ENCODE results near the gene GAS7. TPM values are rescaled to one million over a fixed set of nuclear protein-coding genes. Genes with fewer than 3 reads are reported as not detected.
A peak's percentile ranks its signal among the peaks of the same experiment; 100 is the strongest.

Gene GAS7
- total RNA-seq, 1 experiment from 2014 or later: 12.3 TPM

DNA sequence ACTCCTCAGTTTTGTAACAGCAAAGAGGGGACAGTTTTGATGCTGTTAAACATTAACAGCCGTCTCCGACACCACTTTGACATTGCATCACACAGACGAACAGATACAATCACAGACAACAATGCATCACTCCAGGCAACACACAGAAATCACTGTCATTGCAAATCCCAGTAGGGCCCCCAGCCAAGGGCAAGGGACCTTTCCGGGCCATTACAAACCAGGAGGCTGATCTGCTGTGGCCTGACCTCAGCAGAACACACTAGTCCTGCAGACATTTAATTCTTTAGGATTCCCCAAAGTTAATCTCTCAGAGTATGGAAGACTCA is 157.2 kb downstream of the GAS7 start:
- DNase-seq (ENCODE audit: low spot score) (no peak), ATAC-seq (no peak)
- no peaks in the 10 kb centered on the region; the same call in 1 of the 2 replicates for H3K27me3 Mint-ChIP-seq (ENCODE audit: low read depth)
- H3K9me3 Mint-ChIP-seq: no peaks in the 10 kb centered on the region
- POLR2A ChIA-PET: no interaction called here
- H3K27ac Mint-ChIP-seq: no peak overlapping the region
- TF ChIP-seq, protein P1, sequence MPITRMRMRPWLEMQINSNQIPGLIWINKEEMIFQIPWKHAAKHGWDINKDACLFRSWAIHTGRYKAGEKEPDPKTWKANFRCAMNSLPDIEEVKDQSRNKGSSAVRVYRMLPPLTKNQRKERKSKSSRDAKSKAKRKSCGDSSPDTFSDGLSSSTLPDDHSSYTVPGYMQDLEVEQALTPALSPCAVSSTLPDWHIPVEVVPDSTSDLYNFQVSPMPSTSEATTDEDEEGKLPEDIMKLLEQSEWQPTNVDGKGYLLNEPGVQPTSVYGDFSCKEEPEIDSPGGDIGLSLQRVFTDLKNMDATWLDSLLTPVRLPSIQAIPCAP (CRISPR knock-in tag; IDR thresholded peaks at IDR 0.05): no peak
- TF ChIP-seq ZNF263 (CRISPR knock-in tag; IDR thresholded peaks at IDR 0.05; ENCODE audit: low read depth): no peak
- no peak for TF ChIP-seq ESRRA (CRISPR knock-in tag; IDR thresholded peaks at IDR 0.05; ENCODE audit: borderline replicate concordance)
- peak; percentile 93 for TF ChIP-seq GABPB1 (CRISPR knock-in tag; IDR thresholded peaks at IDR 0.05)
- CTCF ChIA-PET: interaction anchor here (0.7 kb wide), 1 partner anchor 18 kb away, joined by 6 read pairs; no protein-coding TSS in a partner anchor
- H3K4me1 Mint-ChIP-seq: no peaks in the 10 kb centered on the region
- H3K4me3 Mint-ChIP-seq: no peak overlapping the region
- H3K36me3 Mint-ChIP-seq: no peaks in the 10 kb centered on the region

DNA sequence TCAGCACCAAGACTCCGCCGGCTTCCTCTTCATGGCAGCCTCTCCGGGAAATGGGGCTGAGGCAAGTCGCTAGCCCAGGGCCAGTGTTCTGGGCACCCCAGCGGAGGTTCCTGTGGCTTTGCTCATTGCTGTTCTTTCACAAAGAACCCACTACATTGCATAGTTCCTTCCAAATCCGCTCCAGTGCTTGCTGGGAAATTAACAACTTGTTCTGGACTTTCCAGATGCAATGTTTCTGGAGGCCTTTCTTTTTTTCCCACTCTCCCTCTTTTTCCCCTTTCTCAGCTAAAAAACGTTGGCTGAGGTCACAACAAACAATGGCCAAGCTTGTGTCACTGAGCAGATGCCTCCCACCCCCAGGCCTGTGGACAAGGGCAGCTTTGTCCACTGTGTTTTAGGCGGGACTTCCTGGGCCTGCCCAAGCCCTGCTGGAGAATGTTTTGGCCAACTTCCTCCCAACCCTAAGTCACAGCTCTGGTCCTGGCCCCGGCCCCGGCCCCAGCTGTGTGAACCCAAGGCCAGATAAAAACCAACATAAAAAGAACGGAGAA is 161.8 kb downstream of the GAS7 start:
- Mint-ChIP-seq H3K4me3 (no peak overlapping the region), H3K27me3 (ENCODE audit: low read depth) (no peaks in the 10 kb centered on the region; the same call in 1 of the 2 replicates), H3K9me3 (no peaks in the 10 kb centered on the region), H3K4me1 (peaks cover 14% of the 10 kb centered on the region), H3K27ac (no peak overlapping the region), H3K36me3 (no peaks in the 10 kb centered on the region)
- ChIA-PET CTCF (interaction anchor here (0.9 kb wide), 1 partner anchor 81 kb away, joined by 4 read pairs; no protein-coding TSS in a partner anchor), POLR2A (no interaction called here)
- TF ChIP-seq, protein P2, sequence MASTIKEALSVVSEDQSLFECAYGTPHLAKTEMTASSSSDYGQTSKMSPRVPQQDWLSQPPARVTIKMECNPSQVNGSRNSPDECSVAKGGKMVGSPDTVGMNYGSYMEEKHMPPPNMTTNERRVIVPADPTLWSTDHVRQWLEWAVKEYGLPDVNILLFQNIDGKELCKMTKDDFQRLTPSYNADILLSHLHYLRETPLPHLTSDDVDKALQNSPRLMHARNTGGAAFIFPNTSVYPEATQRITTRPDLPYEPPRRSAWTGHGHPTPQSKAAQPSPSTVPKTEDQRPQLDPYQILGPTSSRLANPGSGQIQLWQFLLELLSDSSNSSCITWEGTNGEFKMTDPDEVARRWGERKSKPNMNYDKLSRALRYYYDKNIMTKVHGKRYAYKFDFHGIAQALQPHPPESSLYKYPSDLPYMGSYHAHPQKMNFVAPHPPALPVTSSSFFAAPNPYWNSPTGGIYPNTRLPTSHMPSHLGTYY (CRISPR knock-in tag; IDR thresholded peaks at IDR 0.05): no peak
- no peak for TF ChIP-seq FOXJ3 (CRISPR knock-in tag; IDR thresholded peaks at IDR 0.05; ENCODE audit: borderline replicate concordance)
- TF ChIP-seq, protein P3, sequence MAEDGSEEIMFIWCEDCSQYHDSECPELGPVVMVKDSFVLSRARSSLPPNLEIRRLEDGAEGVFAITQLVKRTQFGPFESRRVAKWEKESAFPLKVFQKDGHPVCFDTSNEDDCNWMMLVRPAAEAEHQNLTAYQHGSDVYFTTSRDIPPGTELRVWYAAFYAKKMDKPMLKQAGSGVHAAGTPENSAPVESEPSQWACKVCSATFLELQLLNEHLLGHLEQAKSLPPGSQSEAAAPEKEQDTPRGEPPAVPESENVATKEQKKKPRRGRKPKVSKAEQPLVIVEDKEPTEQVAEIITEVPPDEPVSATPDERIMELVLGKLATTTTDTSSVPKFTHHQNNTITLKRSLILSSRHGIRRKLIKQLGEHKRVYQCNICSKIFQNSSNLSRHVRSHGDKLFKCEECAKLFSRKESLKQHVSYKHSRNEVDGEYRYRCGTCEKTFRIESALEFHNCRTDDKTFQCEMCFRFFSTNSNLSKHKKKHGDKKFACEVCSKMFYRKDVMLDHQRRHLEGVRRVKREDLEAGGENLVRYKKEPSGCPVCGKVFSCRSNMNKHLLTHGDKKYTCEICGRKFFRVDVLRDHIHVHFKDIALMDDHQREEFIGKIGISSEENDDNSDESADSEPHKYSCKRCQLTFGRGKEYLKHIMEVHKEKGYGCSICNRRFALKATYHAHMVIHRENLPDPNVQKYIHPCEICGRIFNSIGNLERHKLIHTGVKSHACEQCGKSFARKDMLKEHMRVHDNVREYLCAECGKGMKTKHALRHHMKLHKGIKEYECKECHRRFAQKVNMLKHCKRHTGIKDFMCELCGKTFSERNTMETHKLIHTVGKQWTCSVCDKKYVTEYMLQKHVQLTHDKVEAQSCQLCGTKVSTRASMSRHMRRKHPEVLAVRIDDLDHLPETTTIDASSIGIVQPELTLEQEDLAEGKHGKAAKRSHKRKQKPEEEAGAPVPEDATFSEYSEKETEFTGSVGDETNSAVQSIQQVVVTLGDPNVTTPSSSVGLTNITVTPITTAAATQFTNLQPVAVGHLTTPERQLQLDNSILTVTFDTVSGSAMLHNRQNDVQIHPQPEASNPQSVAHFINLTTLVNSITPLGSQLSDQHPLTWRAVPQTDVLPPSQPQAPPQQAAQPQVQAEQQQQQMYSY (CRISPR knock-in tag; IDR thresholded peaks at IDR 0.05): no peak
- TF ChIP-seq, protein P4, sequence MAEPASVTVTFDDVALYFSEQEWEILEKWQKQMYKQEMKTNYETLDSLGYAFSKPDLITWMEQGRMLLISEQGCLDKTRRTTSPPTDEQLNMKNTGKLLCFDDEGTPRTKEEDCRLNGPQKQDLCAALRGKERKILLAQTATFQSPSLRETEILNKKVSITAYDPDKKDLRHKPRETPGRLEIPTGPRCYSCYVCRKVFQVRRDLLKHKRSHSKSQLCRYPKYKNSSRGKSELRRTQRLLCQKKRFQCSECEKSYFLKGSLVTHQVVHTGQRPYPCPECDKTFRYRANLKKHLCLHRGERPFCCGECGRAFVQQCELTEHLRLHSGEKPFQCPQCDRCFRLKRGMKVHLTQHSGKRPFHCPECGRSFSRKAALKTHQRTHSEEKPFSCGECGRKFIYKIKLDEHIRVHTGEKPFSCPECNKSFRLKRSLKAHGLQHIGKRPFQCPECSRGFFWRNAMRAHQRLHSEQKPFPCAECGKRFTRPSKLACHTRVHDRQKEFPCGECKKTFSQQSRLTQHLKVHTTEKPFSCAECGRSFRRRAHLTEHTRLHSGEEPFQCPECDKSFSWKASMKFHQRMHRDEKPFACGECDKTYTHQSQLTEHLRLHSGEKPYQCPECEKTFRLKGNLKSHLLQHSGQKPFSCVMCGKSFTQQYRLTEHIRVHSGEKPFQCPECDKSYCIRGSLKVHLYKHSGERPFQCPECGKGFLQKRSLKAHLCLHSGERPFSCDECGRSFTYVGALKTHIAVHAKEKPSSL (CRISPR knock-in tag; conservative IDR thresholded peaks at IDR 0.05): no peak
- no peak for TF ChIP-seq ESRRA (CRISPR knock-in tag; IDR thresholded peaks at IDR 0.05; ENCODE audit: borderline replicate concordance)
- TF ChIP-seq FOXK1 (CRISPR knock-in tag; IDR thresholded peaks at IDR 0.05): no peak
- TF ChIP-seq RELA (CRISPR knock-in tag; IDR thresholded peaks at IDR 0.05; ENCODE audit: borderline replicate concordance): no peak
- TF ChIP-seq, protein P5, sequence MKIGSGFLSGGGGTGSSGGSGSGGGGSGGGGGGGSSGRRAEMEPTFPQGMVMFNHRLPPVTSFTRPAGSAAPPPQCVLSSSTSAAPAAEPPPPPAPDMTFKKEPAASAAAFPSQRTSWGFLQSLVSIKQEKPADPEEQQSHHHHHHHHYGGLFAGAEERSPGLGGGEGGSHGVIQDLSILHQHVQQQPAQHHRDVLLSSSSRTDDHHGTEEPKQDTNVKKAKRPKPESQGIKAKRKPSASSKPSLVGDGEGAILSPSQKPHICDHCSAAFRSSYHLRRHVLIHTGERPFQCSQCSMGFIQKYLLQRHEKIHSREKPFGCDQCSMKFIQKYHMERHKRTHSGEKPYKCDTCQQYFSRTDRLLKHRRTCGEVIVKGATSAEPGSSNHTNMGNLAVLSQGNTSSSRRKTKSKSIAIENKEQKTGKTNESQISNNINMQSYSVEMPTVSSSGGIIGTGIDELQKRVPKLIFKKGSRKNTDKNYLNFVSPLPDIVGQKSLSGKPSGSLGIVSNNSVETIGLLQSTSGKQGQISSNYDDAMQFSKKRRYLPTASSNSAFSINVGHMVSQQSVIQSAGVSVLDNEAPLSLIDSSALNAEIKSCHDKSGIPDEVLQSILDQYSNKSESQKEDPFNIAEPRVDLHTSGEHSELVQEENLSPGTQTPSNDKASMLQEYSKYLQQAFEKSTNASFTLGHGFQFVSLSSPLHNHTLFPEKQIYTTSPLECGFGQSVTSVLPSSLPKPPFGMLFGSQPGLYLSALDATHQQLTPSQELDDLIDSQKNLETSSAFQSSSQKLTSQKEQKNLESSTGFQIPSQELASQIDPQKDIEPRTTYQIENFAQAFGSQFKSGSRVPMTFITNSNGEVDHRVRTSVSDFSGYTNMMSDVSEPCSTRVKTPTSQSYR (CRISPR knock-in tag; IDR thresholded peaks at IDR 0.05): no peak
- TF ChIP-seq, protein P6, sequence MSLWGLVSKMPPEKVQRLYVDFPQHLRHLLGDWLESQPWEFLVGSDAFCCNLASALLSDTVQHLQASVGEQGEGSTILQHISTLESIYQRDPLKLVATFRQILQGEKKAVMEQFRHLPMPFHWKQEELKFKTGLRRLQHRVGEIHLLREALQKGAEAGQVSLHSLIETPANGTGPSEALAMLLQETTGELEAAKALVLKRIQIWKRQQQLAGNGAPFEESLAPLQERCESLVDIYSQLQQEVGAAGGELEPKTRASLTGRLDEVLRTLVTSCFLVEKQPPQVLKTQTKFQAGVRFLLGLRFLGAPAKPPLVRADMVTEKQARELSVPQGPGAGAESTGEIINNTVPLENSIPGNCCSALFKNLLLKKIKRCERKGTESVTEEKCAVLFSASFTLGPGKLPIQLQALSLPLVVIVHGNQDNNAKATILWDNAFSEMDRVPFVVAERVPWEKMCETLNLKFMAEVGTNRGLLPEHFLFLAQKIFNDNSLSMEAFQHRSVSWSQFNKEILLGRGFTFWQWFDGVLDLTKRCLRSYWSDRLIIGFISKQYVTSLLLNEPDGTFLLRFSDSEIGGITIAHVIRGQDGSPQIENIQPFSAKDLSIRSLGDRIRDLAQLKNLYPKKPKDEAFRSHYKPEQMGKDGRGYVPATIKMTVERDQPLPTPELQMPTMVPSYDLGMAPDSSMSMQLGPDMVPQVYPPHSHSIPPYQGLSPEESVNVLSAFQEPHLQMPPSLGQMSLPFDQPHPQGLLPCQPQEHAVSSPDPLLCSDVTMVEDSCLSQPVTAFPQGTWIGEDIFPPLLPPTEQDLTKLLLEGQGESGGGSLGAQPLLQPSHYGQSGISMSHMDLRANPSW (CRISPR knock-in tag; conservative IDR thresholded peaks at IDR 0.05; ENCODE audit: low read depth): no peak
- TF ChIP-seq HMGA2 (CRISPR knock-in tag; IDR thresholded peaks at IDR 0.05): no peak
- DNase-seq (ENCODE audit: low spot score) (no peak), ATAC-seq (no peak)

Data from WTC11 (cell line).